Measurements from ENCODE around the gene PUDP. TPM values are rescaled to one million over a fixed set of nuclear protein-coding genes. Genes with fewer than 3 reads are reported as not detected.

The PUDP gene
- total and polyA plus RNA-seq, 8 donors = 1.8 to 42.0 (median 18.5) TPM

Small RNA genes within 50 kb of the gene (small RNA-seq; reads per million reads assigned to genes)
- 0 to 0.75 (median 0.17) reads per million in 4 donors for gene MIR4767

Other genes with a start within 250 kb of the PUDP start
- 10 to 100 TPM in 2 of 5 donors, 1 to 10 TPM in 3; 2.3 to 13.4 (median 9.4) TPM for gene STS, start 441 bp downstream of the PUDP start, total RNA-seq
- gene STS, start 441 bp downstream of the PUDP start, polyA plus RNA-seq = 1 to 10 TPM; 2.1 to 7.8 (median 5.4) TPM